ENCODE measurements around the gene CDH23.

Gene CDH23

GRCh38 chr10:71516890-71517289 lies 120.2 kb downstream of the CDH23 start:
- no peak for DNase-seq (ENCODE audit: low read depth in 2 of 2)

- DNase-seq (ENCODE audit: low read depth in 2 of 2): no peak
These were observed 120.8 kb downstream of the CDH23 start for GRCh38 chr10:71517298-71518169.

- no peak for DNase-seq (ENCODE audit: low read depth in 2 of 2)
These were observed 123.3 kb downstream of the CDH23 start for GRCh38 chr10:71520042-71520441.

- no peak for DNase-seq (ENCODE audit: low read depth in 2 of 2)
These were observed 125.1 kb downstream of the CDH23 start for GRCh38 chr10:71521504-71522441.

- DNase-seq (ENCODE audit: low read depth in 2 of 2): no peak
These were observed 125.9 kb downstream of the CDH23 start for GRCh38 chr10:71522442-71523144.

DNA sequence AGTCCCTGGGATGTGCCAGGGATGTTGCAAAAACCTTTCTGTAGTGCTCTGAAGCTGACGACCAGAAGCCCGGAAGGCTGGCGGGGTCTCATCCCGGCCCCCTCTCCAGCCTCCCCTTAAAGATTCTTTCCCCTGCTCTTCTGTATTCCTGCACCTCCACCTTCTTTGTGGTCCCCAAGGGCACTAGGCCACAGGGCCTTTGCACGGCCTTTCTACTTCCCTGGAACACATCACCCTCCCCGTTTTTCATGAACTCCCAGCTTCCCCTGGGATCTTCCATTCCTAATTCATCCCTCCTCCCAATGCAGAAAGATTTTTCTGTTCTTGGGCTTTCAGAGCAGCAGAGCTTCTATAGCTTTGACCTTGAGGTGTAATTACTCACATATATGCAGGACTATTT lies 127.0 kb downstream of the CDH23 start:
- DNase-seq (ENCODE audit: low read depth in 2 of 2): no peak

DNA sequence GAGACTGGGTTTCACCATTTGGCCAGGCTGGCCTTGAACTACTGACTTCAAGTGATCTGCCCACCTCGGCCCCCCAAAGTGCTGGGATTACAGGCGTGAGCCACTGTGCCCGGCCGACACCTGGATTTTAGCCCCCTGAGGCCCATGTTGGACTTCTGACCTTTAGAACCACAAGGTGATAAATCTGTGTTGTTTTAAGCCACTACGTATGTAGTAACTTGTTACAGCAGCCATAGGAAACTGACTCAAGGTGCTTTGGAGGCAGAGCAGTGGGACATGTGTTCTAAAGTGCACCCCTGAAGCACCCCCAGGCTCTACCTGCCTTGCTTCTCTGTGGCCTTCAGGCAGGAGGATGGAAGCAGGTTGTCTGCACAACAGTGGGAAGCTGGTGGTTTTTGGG lies 128.4 kb downstream of the CDH23 start:
- DNase-seq (ENCODE audit: low read depth in 2 of 2): no peak

DNA sequence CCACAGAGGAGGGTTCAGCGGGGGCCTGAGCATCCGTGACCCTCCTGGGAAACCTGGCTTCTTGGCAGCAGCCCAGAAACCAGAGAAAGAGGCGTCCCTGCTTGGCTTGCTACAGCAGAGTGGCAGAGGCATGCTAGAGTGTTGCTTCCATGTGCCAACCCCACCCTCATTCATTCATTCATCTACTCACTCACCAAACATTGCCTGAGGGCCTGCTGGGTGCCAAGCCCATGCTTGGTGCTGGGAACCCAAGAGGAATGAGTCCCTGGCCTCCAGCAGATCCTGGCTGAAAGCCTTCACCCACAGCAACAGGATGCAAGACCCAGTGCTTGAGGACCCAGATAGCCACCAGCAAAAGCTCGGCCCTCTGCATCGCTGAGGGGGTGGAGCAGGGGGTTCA lies 129.0 kb downstream of the CDH23 start:
- DNase-seq (ENCODE audit: low read depth in 2 of 2): no peak

DNA sequence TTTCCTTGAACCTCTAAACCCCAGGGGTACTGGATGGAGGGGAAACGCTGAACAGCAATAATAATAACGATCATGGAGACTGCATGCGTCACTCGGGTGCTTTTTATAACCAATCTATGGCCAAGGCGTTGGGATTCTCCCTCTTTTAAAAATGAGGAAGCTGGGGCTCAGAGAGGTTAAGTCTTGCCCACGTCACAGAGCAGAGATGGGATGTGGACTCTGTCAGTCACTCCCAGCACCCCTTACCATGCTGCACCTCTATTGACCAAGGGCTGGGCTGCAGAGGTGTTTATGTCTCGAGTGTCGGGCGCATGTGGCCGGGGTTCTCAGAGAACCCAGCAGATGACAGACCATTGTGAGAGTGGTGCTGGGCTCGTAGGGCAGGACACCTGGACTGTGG lies 129.9 kb downstream of the CDH23 start:
- no peak for DNase-seq (ENCODE audit: low read depth in 2 of 2)

DNA sequence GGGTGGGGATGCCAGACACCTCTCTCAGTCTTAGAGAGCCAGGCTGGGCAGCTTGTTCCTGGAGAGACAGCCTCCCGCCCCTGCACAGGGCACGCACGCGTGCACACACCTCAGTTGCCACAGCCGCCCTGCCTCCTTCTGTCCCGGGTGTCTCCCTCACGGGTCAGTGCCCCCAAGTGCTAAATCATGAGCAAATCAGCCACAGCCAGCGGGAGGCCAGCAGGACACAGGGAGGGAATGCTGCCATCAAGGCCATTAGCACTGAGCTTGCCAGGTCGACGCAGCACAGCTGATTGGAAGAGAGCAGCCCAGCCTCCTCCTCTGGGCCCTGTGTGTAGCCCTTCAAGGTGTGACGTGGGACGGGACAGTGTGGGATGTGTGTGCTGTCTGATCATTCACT lies 130.4 kb downstream of the CDH23 start:
- DNase-seq (ENCODE audit: low read depth in 2 of 2): no peak

DNA sequence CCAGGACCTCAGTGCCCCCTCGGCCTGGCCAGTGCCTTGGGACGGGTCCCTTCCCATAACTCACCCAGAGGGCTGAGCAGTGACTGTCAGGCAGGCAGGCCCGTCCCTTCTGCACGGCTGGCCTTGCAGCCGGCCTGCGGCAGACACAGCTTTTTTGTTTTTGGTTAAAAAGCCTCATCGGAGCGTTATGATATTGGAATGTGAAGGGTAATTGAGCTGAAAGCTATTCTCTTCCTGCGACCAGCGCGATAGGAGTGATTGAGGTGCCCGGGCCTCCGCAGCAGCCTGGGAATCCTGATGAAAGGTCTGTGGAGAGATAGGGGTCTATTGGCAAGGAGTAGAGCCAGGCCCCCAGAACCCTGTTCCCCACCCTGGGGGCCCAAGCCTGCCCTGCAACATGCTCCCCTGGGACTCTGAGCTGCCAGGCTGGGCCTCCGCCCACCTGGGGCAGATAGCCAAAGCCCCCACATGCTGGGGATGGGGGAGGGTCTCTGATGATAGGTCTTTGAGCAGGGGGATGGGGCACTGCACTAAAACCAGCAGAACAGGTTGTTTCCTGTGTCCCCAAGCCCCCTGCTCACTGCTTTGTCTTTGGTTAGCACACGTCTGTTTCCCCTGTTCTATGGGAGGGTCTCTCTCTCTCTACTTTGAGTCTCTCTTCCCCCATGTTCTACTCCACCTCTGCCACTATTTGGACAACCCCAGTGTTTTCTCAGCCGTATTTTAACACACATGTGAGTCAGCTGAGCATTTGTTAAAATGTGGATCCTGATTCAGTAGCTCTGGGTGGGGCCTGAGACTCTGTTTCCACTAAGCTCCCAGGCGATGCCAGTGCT lies 131.9 kb downstream of the CDH23 start:
- no peak for DNase-seq (ENCODE audit: low read depth in 2 of 2)

DNA sequence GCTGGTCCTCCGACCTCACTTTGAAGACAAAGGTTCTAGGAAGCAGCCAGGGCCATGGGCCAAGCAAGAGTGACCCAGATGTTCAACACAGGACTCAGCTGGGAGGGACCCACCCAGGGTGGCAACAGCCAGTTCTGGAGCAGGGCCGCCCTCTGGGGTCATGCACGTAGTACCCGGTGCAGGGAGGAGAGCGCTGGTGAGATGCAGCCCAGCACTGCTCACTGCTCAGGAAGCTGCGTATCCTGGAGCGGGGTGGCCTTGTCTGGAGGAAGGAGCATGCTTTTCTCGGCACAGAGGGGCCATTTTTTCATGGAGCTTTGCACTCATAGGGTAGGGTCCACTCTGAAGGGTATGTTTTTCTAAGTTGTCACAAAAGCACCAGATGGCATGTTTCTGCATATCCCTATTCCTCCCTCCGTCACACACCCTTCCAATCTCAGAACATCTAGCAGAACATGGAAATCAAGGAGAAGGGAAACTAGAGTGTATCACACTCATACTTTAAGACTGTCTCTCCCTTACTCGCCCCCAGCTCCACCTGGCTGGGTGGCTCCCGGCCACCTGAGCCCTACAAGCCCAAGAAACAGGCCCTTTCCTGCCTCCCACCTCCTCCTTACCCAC lies 132.6 kb downstream of the CDH23 start:
- DNase-seq (ENCODE audit: low read depth in 2 of 2): no peak

DNA sequence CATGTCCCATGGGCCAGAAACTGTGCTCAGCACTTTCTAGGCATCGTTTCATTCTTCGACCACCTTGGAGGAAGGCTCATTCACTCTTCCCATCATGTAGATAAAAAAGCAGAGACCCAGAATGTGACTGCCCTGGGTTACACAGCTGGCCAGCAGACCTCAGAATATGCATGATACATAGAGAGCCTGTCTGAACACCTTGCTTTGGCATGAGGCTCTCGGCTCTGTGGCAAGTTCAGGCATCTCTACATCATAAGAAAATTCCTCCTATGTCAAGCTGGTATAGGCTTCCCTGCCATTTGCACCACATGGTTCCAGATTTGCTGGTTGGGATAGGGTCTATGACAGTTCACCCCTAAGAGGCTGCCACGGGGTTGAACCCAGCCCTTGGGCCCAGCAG lies 134.1 kb downstream of the CDH23 start:
- no peak for DNase-seq (ENCODE audit: low read depth in 2 of 2)

DNA sequence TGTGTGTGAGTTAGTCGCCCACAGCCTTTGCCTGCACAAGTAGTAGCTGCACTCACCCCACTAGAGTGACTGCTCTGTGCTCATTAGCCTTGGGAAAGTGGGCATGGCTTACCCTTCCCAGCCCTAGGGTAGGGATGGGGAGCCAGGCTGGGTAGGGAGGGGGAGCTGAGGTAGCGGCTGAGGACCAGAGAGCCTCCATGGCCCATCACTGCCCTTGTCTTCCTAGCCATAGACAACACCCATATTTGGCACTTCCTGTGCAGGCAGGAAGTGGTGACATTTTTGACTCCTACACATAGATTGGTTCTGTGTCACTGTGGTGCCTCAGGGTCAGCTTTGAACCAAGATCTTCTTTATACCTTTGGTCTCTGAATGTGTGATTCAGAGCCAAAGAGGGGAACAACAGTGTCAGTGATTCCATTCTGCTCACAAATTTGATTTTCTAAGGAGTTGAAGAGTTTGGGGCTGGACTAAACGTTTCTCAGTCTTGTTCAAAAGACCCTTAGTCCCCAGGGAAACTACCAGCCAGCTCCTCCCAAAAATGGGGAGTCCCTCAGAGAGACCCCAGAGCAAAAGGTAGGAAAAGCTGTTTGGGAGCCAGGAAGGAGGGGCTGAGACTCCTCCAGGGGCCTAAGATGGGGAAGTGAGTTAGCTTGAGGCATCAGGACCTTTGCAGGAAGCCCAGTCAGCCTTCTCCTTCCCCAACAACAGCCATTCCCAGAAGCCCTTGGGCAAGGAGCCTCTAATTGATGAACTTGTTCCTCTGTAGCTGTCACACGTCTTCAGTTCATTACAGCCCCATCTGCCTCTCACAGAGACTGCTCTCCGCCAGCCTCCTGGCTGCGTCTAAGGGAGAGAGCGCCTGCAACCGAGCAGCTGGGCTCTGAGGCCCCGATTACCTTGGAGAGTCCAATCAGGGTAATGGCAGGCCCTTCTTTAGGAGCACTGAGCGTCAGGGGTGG lies 135.0 kb downstream of the CDH23 start:
- peak; percentile 10 to 25 for DNase-seq (ENCODE audit: low read depth in 2 of 2)

DNA sequence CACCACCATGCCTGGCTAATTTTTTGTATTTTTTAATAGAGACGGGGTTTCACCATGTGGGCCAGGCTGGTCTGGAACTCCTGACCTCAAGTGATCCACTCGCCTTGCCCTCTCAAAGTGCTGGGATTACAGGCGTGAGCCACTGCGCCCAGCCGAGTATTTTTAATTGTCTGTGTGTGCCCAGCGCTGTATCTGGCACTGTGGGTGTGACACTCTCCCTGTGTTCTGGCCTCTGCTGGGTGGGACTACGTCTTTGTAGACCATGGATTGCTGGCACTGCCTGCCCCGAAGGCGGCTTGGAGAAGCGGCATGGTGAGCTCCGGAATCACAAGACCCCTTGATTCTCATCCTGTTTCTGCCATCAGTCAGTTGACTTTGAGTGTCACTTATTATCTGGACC lies 136.2 kb downstream of the CDH23 start:
- DNase-seq (ENCODE audit: low read depth in 2 of 2): no peak

- no peak for DNase-seq (ENCODE audit: low read depth in 2 of 2)
These were observed 137.2 kb downstream of the CDH23 start for GRCh38 chr10:71533936-71534335.

GRCh38 chr10:71534568-71535194 lies 138.0 kb downstream of the CDH23 start:
- no peak for DNase-seq (ENCODE audit: low read depth in 2 of 2)

GRCh38 chr10:71536332-71536731 lies 139.6 kb downstream of the CDH23 start:
- DNase-seq (ENCODE audit: low read depth in 2 of 2): no peak

DNA sequence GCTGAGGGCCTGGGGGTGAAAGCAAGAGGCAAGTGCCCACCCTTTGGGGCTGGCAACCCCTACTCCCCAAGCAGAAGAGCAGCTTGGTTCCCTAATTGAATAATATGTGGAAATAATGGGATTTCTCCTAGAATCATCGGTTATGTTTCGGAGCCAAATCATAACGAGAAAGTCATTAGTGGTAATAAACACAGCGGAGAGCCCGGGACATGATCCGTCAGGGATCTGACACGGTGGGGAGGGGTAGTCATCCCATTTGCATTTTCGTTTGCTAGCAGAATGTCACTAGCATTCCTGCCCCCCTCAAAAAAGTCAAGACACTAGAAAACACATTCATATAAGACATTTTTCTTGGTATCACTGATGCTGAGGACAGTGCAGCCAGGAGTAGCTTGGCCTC lies 140.4 kb downstream of the CDH23 start:
- no peak for DNase-seq (ENCODE audit: low read depth in 2 of 2)

Data from stimulated activated CD8-positive, alpha-beta memory T cell treated with anti-CD3 and anti-CD28 coated beads, Interleukin-2, amount 100 ng/mL, for 48 hours (primary cell).